CD14-positive monocyte (primary cell): ENCODE results near the gene CNTFR. TPM values are rescaled to one million over a fixed set of nuclear protein-coding genes. Genes with fewer than 3 reads are reported as not detected.

Experiments
- DNase-seq, 3 donors: peaks; one replicate each; pipeline ENCODE4 v3.0.0-alpha.2; 2011 to 2022
- H2AFZ ChIP-seq: 2 replicates; pipeline ENCODE4 v1.6.0; 2012; ENCODE audit warnings: mild to moderate bottlenecking, low read depth, low read length, inconsistent platforms; ENCODE audit not compliant: insufficient read depth, poor library complexity, severe bottlenecking
- H3K27ac ChIP-seq, 2 donors: 1 replicate in 1 of 2; 2 replicates in 1 of 2; pipeline ENCODE4 v1.5.1; 2012 to 2013; ENCODE audit warnings: low read length in 2 of 2, control low read depth in 1 of 2, inconsistent platforms in 1 of 2, low read depth in 1 of 2, mild to moderate bottlenecking in 1 of 2
- H3K27me3 ChIP-seq, 2 donors: one replicate each; pipeline versions ENCODE4 v1.6.0 to v1.6.1; 2011 to 2013; ENCODE audit warnings: low read length in 2 of 2; ENCODE audit not compliant: control insufficient read depth in 2 of 2, insufficient read depth in 2 of 2
- H3K36me3 ChIP-seq, 2 donors: replicated peaks in 1 of 2; 1 replicate in 1 of 2; 2 replicates in 1 of 2; pipeline versions ENCODE4 v1.5.1 to v1.6.1; 2012 to 2013; ENCODE audit warnings: low read length in 2 of 2, control low read depth in 1 of 2, inconsistent platforms in 1 of 2, mild to moderate bottlenecking in 1 of 2; ENCODE audit not compliant: insufficient read depth in 2 of 2, control insufficient read depth in 1 of 2
- H3K4me1 ChIP-seq, 2 donors: 1 replicate in 1 of 2; 2 replicates in 1 of 2; pipeline versions ENCODE4 v1.5.1 to v1.6.1; 2012 to 2013; ENCODE audit warnings: low read length in 2 of 2, control low read depth in 1 of 2, inconsistent platforms in 1 of 2, mild to moderate bottlenecking in 1 of 2, moderate library complexity in 1 of 2; ENCODE audit not compliant: insufficient read depth in 2 of 2, control insufficient read depth in 1 of 2
- H3K4me2 ChIP-seq: replicated peaks from 2 replicates; pipeline ENCODE3; 2012; ENCODE audit warnings: low read length, moderate library complexity, mild to moderate bottlenecking; ENCODE audit not compliant: poor library complexity, severe bottlenecking; ENCODE audit errors: extremely low read depth
- H3K4me3 ChIP-seq, 3 experiments: fragments of 200-600 bp in 1 of 3; sonication (generic) in 1 of 3; replicated peaks in 1 of 3; 1 replicate in 2 of 3; 2 replicates in 1 of 3; pipeline ENCODE4 v1.5.1; 2011 to 2013; ENCODE audit warnings: low read length in 3 of 3, mild to moderate bottlenecking in 3 of 3, control low read depth in 2 of 3, low read depth in 2 of 3, inconsistent platforms in 1 of 3, moderate library complexity in 1 of 3
- H3K79me2 ChIP-seq: 2 replicates; pipeline ENCODE4 v1.6.0; 2012; ENCODE audit warnings: mild to moderate bottlenecking, control low read depth, inconsistent platforms, low read length, moderate library complexity; ENCODE audit not compliant: insufficient read depth
- H3K9ac ChIP-seq: 2 replicates; pipeline ENCODE4 v1.6.0; 2017; ENCODE audit warnings: low read length, mild to moderate bottlenecking; ENCODE audit not compliant: insufficient read depth, poor library complexity, severe bottlenecking
- H3K9me3 ChIP-seq, 2 donors: replicated peaks in 1 of 2; 1 replicate in 1 of 2; 2 replicates in 1 of 2; pipeline versions ENCODE4 v1.5.1 to v1.6.1; 2012 to 2013; ENCODE audit warnings: low read length in 2 of 2, control low read depth in 1 of 2; ENCODE audit not compliant: control insufficient read depth in 1 of 2, insufficient read depth in 1 of 2
- H4K20me1 ChIP-seq: 2 replicates; pipeline ENCODE4 v1.6.0; 2012; ENCODE audit warnings: mild to moderate bottlenecking, low read length, control low read depth, moderate library complexity; ENCODE audit not compliant: insufficient read depth
- H3K27ac Mint-ChIP-seq, 7 donors: one replicate each; pipeline ENCODE4 v1.8.0; 2020; ENCODE audit warnings: mild to moderate bottlenecking in 7 of 7, mixed read lengths in 7 of 7, moderate library complexity in 6 of 7, inconsistent platforms in 2 of 7
- H3K27me3 Mint-ChIP-seq, 3 donors: one replicate each; pipeline ENCODE4 v1.8.0; 2021 to 2022; ENCODE audit warnings: low read depth in 3 of 3, mild to moderate bottlenecking in 3 of 3, mixed read lengths in 3 of 3, moderate library complexity in 3 of 3, inconsistent platforms in 1 of 3
- H3K36me3 Mint-ChIP-seq, 2 donors: one replicate each; pipeline ENCODE4 v1.8.0; 2020; ENCODE audit warnings: mixed read lengths in 2 of 2, inconsistent platforms in 1 of 2, mild to moderate bottlenecking in 1 of 2
- H3K4me1 Mint-ChIP-seq: one replicate; pipeline ENCODE4 v1.8.0; 2020; ENCODE audit warnings: mild to moderate bottlenecking, mixed read lengths
- H3K4me3 Mint-ChIP-seq, 2 donors: one replicate each; pipeline ENCODE4 v1.8.0; 2020; ENCODE audit warnings: mild to moderate bottlenecking in 2 of 2, mixed read lengths in 2 of 2, moderate library complexity in 1 of 2
- H3K9me3 Mint-ChIP-seq, 7 donors: one replicate each; pipeline ENCODE4 v1.8.0; 2020 to 2022; ENCODE audit warnings: mixed read lengths in 7 of 7, mild to moderate bottlenecking in 6 of 7, moderate library complexity in 6 of 7, inconsistent platforms in 2 of 7
- WGBS: methylation state at CpG from one replicate; pipeline ENCODE4 v1.1.5; 2013; ENCODE audit warnings: missing lambda C conversion rate; ENCODE audit not compliant: insufficient coverage; 5-methylcytosine and 5-hydroxymethylcytosine counted together
- intact Hi-C, 2 donors: fragments of 100-400 bp; cut with micrococcal nuclease; formaldehyde crosslinking; loops; one replicate each; pipeline versions ENCODE4 v1.15.0 to v1.15.1; 2023
- polyA plus RNA-seq, 3 donors: library from polyadenylated mRNA; depleted of rRNA in 1 of 3; unstranded in 2 of 3; stranded (reverse) in 1 of 3; fragments of 300-500 nt in 2 of 3; fragments of >200 nt in 1 of 3; fragmentation: Illumina TruSeq in 2 of 3; gene quantifications; 1 replicate in 2 of 3; 2 replicates in 1 of 3; pipeline ENCODE4 v1.2.3, GENCODE V29; 2012 to 2021
- TF ChIP-seq, protein P1 (sequence below): fragments of 200-600 bp; IDR thresholded peaks from one replicate; pipeline ENCODE4 v1.8.0; 2022; ENCODE audit warnings: antibody characterized with exemption, mild to moderate bottlenecking

Gene CNTFR
- polyA plus RNA-seq, 3 donors = not detected

- intact Hi-C loops = loop anchor here in 1 of 2 donors (10.0 kb wide), 1 partner anchor 155 kb away; no protein-coding TSS in a partner anchor
- no CpG with 5 or more reads among the region's 1 CpG for WGBS
- H3K36me3 ChIP-seq = no peaks in the 10 kb centered on the region
Observed at GRCh38 chr9:34599546-34599945, 10.0 kb upstream of the CNTFR start.

GRCh38 chr9:34594177-34594576 lies 4.7 kb upstream of the CNTFR start:
- no CpG with 5 or more reads among the region's 9 CpGs for WGBS
- Histone ChIP-seq H4K20me1 (no peaks in the 10 kb centered on the region), H3K4me3 (no peak overlapping the region), H3K27me3 (peaks cover 29 to 45% of the 10 kb centered on the region in 2 donors), H2AFZ (no peak overlapping the region), H3K4me1 (peaks cover 33 to 38% of the 10 kb centered on the region in 2 donors), H3K9me3 (peaks cover 0 to 18% of the 10 kb centered on the region in 2 donors), H3K9ac (no peak overlapping the region), H3K79me2 (no peaks in the 10 kb centered on the region), H3K4me2 (no peak overlapping the region), H3K36me3 (no peaks in the 10 kb centered on the region), H3K27ac (no peak overlapping the region)
- no peak for DNase-seq
- Mint-ChIP-seq H3K36me3 (peaks cover 0 to 7% of the 10 kb centered on the region in 2 donors), H3K4me1 (peaks cover 35% of the 10 kb centered on the region), H3K27ac (no peak overlapping the region), H3K9me3 (peaks cover 0 to 19% (median 12%) of the 10 kb centered on the region in 7 donors), H3K27me3 (peaks cover 49 to 67% (median 49%) of the 10 kb centered on the region in 3 donors), H3K4me3 (no peak overlapping the region)
- intact Hi-C loops = loop anchor here in 1 of 2 donors (10.0 kb wide), 1 partner anchor 149 kb away; no protein-coding TSS in a partner anchor
- TF ChIP-seq, protein P1, sequence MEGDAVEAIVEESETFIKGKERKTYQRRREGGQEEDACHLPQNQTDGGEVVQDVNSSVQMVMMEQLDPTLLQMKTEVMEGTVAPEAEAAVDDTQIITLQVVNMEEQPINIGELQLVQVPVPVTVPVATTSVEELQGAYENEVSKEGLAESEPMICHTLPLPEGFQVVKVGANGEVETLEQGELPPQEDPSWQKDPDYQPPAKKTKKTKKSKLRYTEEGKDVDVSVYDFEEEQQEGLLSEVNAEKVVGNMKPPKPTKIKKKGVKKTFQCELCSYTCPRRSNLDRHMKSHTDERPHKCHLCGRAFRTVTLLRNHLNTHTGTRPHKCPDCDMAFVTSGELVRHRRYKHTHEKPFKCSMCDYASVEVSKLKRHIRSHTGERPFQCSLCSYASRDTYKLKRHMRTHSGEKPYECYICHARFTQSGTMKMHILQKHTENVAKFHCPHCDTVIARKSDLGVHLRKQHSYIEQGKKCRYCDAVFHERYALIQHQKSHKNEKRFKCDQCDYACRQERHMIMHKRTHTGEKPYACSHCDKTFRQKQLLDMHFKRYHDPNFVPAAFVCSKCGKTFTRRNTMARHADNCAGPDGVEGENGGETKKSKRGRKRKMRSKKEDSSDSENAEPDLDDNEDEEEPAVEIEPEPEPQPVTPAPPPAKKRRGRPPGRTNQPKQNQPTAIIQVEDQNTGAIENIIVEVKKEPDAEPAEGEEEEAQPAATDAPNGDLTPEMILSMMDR = no peak

More at GRCh38 chr9:34599546-34599945, 10.0 kb upstream of the CNTFR start:
- Histone ChIP-seq H3K4me2 (no peak overlapping the region), H2AFZ (no peak overlapping the region), H3K79me2 (no peaks in the 10 kb centered on the region), H3K9ac (no peak overlapping the region), H3K27me3 (peaks cover 0 to 4% of the 10 kb centered on the region in 2 donors), H4K20me1 (no peaks in the 10 kb centered on the region), H3K27ac (no peak overlapping the region), H3K4me1 (no peaks in the 10 kb centered on the region), H3K4me3 (no peak overlapping the region), H3K9me3 (no peaks in the 10 kb centered on the region)
- no peak for DNase-seq
- TF ChIP-seq, protein P1 = no peak
- peak overlapping the region in 1 of 7 donors; percentile 16 for H3K27ac Mint-ChIP-seq
- H3K4me1 Mint-ChIP-seq = no peaks in the 10 kb centered on the region
- H3K36me3 Mint-ChIP-seq = no peaks in the 10 kb centered on the region
- H3K9me3 Mint-ChIP-seq = peaks cover 0 to 5% (median 0%) of the 10 kb centered on the region in 7 donors
- H3K27me3 Mint-ChIP-seq = peaks cover 12 to 23% (median 21%) of the 10 kb centered on the region in 3 donors
- H3K4me3 Mint-ChIP-seq = no peak overlapping the region
